ENCODE data around the gene METRNL.
"Not testable (repeated sequence)": the region's sequence is repeated elsewhere in the genome, so short reads cannot be mapped to it uniquely, and the experiment has no call there.

Gene METRNL

GRCh38 chr17:83109793-83110645, 30.6 kb downstream of the METRNL start:
- DNase-seq, result no peak

GRCh38 chr17:83110735-83111134, 31.3 kb downstream of the METRNL start:
- no peak for DNase-seq

DNA sequence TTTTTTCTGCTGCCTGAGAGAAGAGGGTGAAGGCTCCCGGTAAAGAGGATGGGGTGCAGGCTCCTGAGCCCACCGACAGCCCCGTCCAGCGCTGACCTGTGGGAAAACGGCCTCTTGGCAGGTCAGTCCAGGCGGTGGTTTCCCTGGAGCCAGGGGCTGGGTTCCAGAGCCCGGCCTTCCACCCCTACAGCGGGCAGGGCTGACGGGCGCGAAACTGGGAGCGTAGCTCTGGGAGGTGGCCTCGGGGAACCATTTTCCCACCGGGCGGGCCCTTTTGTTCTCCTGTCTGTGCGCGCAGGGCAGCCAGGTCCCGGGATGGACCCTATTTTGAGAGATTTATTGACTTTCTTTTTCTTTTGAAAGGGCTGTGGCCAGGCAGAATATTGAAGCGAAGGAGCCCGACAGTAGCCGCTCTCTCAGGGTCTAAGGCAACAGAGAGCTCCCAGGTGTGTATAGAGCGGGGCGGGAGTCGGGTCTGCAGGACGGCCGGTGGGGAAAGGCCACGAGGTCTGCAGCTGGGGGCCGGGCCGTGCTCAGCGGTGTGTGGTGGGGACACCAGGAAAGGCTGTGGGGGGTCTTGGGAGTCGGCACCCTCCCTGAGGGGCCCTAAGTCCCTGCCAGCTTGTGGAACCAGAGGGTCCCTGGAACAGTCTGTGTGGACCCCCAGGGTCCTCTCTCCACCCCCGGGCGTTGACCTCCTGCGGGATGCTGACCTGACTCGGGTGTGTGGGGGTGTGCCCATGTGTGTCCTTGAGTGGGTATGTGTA, 32.3 kb downstream of the METRNL start:
- DNase-seq, result no peak

- DNase-seq, result no peak
Measured at GRCh38 chr17:83113381-83113780, 34.0 kb downstream of the METRNL start.

GRCh38 chr17:83113792-83114191, 34.4 kb downstream of the METRNL start:
- no peak for DNase-seq

DNA sequence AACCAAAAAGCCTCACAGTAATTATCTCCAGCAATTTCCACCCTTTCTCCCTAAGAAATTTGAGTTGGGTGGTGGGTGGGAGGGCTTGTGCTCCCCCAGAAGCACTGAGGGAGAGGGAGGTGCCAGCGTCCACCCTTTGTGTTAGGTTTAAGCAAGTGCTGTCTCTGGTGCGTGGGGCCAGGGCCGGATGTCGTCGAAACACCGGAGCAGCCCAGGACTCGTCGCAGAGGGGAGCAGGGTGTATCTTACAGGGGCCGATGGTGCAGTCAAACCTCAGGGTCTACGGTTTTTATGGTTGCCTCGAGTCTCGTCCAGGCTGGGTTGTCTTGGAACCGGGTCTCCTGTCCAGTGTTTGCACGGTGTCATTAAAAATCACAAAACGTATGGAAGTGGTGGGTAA, 35.3 kb downstream of the METRNL start:
- DNase-seq, result no peak

DNA sequence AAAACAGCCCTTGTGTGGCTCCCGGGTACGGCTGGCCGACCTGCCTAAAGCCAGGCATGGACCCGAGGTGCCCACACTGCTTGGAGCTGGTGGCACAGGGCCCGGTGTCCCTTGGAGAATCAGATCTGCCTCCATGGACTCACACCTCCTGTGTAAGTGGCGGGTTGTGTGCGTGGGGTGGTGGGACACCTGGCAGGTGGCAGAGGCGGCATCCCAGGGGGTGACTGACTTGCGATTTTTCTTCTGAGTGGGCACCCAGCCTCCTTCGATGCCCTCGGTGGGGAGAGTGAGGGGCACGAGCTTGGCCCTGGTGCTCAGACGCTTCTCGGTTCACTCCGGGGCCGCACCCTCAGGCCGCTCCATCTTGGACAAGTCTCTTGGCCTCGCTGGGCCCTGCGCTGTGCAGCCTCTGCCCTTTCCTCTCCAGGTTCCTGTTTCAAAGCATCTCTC, 35.8 kb downstream of the METRNL start:
- DNase-seq, result no peak

DNA sequence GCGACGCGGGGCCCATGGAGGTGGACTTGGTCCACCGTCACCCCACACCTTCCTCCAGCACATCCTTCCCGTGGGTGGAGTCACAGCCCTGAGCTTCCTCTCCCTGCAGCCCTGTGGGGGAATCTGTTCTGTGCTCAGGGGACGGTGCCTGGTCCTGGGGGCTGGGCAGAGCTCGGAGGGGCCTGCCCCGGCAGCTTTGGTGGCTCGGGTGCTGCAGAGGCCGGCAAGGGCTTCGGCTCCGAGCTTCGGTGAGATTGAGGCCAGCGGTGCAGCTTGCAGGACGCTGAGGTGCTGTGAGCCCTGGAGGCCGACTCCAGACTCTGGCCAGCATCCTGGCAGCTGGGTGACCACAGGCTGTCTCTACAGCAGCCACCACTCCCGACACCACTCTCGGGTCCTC, 36.4 kb downstream of the METRNL start:
- DNase-seq, result no peak

GRCh38 chr17:83116311-83116771, 36.9 kb downstream of the METRNL start:
- no peak for DNase-seq

- no peak for DNase-seq
Measured at GRCh38 chr17:83116783-83117555, 37.6 kb downstream of the METRNL start.

- no peak for DNase-seq
Measured at GRCh38 chr17:83117583-83117982, 38.2 kb downstream of the METRNL start.

DNA sequence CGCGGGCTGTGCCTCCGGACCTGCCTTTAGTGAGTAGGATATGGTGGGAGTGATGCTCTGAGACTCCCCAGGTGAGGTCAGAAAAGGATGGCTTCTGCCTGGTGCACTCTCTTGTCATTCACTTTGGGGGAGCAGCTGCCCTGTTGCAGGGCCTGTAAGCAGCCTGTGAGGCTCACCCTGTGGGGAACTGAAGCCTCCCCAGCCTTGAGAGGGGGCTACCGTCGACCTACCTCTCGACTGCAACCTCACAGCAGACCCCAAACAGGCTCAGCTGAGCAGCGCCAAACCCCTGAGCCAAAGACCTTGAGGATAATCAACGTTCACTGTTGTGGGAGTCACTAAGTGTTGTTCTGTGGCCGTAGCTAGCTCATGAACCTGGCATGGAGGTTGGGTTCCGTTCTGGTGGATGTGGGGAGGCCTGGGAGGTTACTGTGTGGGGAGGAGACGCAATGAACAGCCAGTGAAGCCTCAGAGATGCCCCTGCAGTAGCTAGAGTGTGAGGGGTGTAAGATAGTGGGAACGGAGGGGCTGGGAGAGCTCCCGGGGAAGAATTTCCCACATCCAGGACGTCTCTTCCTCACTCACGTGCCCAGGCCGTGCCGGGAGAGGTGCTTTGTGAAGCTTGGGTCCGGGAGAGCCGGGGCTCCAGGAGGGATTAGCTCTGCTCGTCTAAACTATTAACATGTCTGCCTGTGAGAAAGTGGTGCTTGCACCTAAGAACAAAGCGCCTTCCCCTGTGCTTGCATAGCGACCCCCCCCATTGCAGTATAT, 38.8 kb downstream of the METRNL start:
- no peak for DNase-seq

DNA sequence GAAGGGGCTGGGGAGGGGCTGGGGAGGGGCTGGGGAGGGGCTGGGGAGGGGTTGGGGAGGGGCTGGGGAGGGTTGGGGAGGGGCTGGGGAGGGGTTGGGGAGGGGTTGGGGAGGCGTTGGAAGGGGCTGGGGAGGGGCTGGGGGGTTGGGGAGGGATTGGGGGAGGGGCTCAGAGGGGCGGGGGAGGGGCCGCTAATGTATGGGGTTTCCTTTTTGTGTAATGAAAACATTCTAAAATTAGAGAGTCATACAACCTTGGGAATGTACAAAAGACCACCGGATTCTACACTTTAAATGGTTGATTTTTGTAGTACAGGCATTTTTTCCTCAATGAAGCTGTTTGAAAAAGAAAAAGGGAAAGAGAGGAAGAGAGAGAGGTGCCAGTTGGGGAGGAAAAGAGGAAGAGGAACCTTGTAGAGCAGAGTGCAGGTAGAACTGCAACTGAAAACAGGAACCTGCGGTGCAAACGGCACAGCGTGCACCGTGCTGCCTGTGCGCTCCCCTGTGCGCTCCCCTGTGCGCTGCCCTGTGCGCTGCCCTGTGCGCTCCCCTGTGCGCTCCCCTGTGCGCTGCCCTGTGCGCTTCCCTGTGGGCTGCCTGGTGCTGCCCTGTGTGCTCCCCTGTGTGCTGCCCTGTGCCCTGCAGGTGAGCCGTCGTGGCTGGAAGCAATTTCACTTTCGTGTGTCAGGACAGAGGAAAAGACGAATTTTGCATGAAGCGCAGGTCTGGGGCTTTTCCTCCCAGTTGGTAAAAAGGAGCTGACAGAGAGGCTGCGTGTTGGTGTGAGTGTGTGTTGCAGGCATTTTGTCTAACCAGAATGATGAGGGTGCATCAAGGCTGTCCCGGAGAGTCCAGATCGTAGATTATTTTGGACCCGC, 40.8 kb downstream of the METRNL start:
- no peak for DNase-seq

GRCh38 chr17:83121473-83121872, 42.1 kb downstream of the METRNL start:
- DNase-seq, result not testable (repeated sequence)

DNA sequence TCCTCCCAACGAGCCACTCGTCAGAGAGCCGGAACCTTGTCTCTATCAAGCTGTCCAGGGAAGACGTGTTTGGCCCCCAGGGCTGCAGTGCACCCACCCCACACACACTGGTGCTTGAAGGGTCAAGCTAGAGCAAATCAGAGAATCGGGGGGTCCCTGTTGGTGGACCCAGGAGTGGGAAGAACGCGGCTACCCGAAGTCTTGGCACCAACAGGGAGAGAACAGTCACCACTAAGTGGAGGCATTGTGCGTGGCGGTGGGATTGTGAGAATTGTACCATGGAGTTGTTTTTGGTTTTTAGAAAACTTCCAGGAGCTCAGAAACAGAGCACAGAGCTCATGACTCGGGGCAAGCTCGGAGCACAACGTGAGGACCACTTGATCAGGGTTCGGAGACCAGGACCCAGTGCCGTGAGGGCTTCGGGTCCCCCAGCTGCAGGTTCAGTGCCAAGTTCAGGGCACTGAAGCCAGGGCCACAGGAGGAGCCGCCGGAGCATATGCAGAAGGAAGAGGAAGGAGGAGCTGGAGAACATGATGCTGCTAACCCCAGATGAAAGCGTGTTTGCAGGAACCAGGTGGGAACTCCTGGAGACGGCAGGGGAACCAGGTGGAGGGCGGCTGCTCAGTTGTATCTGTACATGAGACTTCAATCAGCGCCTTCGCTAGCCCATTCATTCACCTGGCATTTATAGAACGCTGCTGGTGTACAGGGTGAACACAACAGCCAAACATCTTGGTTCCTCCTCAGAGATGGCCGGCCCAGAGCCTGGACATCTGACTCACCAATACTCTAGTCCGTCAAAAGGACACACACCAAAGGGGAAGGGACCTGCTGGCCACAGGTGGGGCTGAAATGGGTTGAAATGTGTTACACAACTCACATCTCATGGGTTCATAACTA, 42.8 kb downstream of the METRNL start:
- no peak for DNase-seq

DNA sequence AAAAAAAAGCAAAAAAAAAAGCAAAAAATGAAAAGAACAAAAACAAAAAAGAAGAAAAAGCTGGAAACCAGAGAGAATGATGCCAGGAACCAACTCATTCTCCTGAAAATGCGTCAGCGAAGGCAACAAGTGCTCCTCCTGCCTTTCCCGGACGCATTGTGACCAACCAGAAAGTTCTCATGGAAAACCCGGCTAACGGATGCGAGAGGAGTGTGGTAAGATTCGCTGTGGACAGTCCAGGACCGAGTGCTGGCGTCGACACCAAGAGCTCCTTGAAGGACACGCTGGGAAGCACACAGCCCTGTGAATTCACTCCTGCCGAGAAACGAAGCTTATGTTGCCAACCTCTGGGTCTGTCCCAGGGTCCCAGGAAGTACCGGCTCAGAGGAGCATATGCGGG, 43.4 kb downstream of the METRNL start:
- DNase-seq, result no peak

GRCh38 chr17:83123896-83124801, 44.7 kb downstream of the METRNL start:
- no peak for DNase-seq

- no peak for DNase-seq
Measured at GRCh38 chr17:83124871-83125514, 45.6 kb downstream of the METRNL start.

Data from activated CD4-positive, alpha-beta T cell treated with anti-CD3 and anti-CD28 coated beads, Interleukin-2, amount 50 U/mL, for 4 hours (primary cell).